Nephron progenitor cell (in vitro differentiated cells): ENCODE results near the gene EML3.

Experiments
- DNase-seq: peaks from one replicate; pipeline ENCODE4 v3.0.0; 2021
- H3K27ac Mint-ChIP-seq: 2 replicates; pipeline ENCODE4 v1.8.0; 2021; ENCODE audit warnings: mild to moderate bottlenecking, moderate library complexity, mixed read lengths
- H3K27me3 Mint-ChIP-seq: 2 replicates; pipeline ENCODE4 v1.8.0; 2021; ENCODE audit warnings: mild to moderate bottlenecking, low read depth, mixed read lengths; ENCODE audit not compliant: poor library complexity
- H3K36me3 Mint-ChIP-seq: 2 replicates; pipeline ENCODE4 v1.8.0; 2021; ENCODE audit warnings: low read depth, mixed read lengths
- H3K4me1 Mint-ChIP-seq: 2 replicates; pipeline ENCODE4 v1.8.0; 2021; ENCODE audit warnings: mixed read lengths
- H3K4me3 Mint-ChIP-seq: 2 replicates; pipeline ENCODE4 v1.8.0; 2021; ENCODE audit warnings: mild to moderate bottlenecking, moderate library complexity, mixed read lengths
- H3K9me3 Mint-ChIP-seq: 2 replicates; pipeline ENCODE4 v1.8.0; 2021; ENCODE audit warnings: mild to moderate bottlenecking, moderate library complexity, mixed read lengths
- TF ChIP-seq, protein P1 (sequence below): fragments of 200-600 bp; sonication (generic); IDR thresholded peaks from 2 replicates; pipeline ENCODE4 v1.5.0; 2021; ENCODE audit warnings: antibody characterized with exemption

EML3 gene

DNA sequence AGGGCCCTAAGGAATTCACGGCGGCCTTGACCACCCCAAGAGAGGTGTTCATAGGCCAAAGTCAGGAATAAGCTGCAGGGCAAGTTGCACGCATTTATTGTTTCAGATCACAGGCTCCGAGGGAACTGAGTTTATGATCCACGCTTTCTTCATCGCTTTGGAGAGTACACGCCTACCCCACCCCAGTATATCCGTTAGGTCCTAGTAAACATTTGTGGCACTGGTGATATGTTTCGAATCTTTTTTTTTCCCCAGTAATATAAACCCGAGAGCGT is 33.0 kb upstream of the EML3 start:
- H3K27ac Mint-ChIP-seq, result peak overlapping the region; percentile 99
- no peaks in the 10 kb centered on the region for H3K9me3 Mint-ChIP-seq
- peaks cover 29% of the 10 kb centered on the region for H3K36me3 Mint-ChIP-seq
- H3K27me3 Mint-ChIP-seq, result peaks cover 6% of the 10 kb centered on the region
- peaks cover 29% of the 10 kb centered on the region for H3K4me1 Mint-ChIP-seq
- no peak for DNase-seq
- TF ChIP-seq, protein P1, sequence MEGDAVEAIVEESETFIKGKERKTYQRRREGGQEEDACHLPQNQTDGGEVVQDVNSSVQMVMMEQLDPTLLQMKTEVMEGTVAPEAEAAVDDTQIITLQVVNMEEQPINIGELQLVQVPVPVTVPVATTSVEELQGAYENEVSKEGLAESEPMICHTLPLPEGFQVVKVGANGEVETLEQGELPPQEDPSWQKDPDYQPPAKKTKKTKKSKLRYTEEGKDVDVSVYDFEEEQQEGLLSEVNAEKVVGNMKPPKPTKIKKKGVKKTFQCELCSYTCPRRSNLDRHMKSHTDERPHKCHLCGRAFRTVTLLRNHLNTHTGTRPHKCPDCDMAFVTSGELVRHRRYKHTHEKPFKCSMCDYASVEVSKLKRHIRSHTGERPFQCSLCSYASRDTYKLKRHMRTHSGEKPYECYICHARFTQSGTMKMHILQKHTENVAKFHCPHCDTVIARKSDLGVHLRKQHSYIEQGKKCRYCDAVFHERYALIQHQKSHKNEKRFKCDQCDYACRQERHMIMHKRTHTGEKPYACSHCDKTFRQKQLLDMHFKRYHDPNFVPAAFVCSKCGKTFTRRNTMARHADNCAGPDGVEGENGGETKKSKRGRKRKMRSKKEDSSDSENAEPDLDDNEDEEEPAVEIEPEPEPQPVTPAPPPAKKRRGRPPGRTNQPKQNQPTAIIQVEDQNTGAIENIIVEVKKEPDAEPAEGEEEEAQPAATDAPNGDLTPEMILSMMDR, result no peak
- peak overlapping the region; percentile 99 for H3K4me3 Mint-ChIP-seq

DNA sequence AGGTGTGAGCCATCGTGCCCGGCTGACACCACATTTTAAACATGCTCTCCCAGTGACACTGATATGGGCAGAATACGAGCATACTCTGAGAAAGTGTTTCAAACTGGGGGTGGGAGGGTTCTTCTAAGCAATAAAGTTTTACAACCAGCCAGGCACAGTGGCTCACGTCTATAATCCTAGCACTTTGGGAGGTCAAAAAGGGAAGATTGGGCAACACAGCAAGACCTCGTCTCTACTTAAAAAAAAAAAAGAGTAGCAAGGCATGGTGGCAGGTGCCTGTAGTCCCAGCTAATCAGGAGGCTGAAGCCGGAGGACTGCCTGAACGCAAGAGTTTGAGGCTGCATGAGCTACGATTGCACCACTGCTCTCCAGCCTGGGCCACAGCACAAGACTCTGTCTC is 31.6 kb upstream of the EML3 start:
- peaks cover 35% of the 10 kb centered on the region for H3K4me1 Mint-ChIP-seq
- H3K36me3 Mint-ChIP-seq, result peaks cover 32% of the 10 kb centered on the region
- no peak for DNase-seq
- TF ChIP-seq, protein P1, result no peak
- peak overlapping the region; percentile 68 for H3K4me3 Mint-ChIP-seq
- H3K9me3 Mint-ChIP-seq, result no peaks in the 10 kb centered on the region
- peak overlapping the region; percentile 39 for H3K27ac Mint-ChIP-seq
- H3K27me3 Mint-ChIP-seq, result peaks cover 6% of the 10 kb centered on the region

DNA sequence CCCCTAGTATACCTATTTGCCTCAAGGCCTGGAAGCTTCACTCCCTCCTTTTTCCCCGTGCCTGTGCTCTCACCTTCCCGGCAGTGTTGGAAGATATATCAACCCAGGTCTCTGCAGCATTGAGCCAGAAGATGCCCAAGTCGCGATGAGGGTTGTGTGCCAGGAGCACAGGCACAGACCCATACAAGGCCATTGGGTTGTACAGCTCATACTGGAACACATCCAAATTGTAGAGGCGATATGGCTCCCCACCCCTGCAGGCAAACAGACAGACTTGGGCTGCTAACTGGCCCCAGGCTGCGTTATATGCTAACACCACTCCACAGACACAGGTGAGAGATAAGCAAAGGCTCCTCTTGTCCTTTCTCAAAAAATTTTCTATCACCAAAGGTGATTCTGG is 19.9 kb upstream of the EML3 start:
- TF ChIP-seq, protein P1, result no peak
- no peak for DNase-seq
- Mint-ChIP-seq H3K36me3 (peaks cover 81% of the 10 kb centered on the region), H3K9me3 (no peaks in the 10 kb centered on the region), H3K27me3 (peaks cover 4% of the 10 kb centered on the region), H3K27ac (peak overlapping the region; percentile 55), H3K4me1 (no peaks in the 10 kb centered on the region), H3K4me3 (no peak overlapping the region)

DNA sequence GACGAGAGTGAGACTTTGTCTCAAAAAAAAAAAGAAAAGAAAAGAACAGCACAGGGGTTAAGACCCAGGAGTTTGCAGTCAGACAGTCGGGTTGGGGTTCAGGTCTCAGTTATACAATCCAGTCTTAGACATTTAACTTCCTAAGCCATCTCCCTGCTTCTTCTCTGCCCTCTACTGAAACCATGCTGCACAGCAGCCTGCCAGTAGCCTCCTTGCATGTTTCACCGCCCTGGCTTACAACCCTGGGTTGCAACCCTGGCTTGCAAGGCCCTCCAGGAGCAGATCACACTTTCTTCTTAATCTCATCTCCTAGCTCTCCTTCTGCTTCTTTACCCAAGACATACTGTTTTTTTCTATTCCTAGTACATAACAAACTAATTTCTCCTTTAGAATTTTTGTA is 15.1 kb upstream of the EML3 start:
- Mint-ChIP-seq H3K4me1 (no peaks in the 10 kb centered on the region), H3K4me3 (no peak overlapping the region), H3K27ac (no peak overlapping the region), H3K27me3 (peaks cover 7% of the 10 kb centered on the region), H3K9me3 (no peaks in the 10 kb centered on the region), H3K36me3 (peaks cover 72% of the 10 kb centered on the region)
- DNase-seq, result no peak
- TF ChIP-seq, protein P1, result no peak

DNA sequence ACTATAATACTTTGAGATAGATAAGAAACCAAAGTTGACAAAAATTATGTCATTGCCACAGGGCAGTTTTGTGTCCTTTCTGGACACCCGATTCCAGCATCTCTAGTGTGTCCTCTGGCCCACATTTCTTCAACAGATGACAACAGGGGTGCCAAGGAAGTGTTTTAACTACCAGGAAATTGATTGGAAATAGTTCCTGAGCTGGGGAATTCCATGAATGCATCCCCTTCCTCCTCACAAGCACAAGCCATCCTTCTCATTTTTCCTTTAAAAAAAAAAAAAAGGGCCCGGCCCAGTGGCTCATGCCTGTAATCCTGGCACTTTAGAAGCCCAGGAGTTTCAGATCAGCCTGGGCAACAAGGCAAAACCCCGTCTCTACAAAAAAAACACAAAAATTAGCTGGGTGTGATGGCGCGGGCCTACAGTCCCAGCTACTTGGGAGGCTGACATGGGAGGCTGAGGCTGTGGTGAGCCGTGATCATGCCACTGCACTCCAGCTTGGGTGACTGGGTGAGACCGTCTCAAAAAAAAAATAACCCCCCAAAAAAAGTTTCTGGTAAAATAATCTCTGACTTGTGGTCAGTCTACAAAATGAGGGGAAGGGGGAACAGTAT is 10.0 kb upstream of the EML3 start:
- Mint-ChIP-seq H3K27ac (peak overlapping the region; percentile 91), H3K36me3 (peaks cover 32% of the 10 kb centered on the region), H3K9me3 (no peaks in the 10 kb centered on the region), H3K4me3 (peak overlapping the region; percentile 68), H3K27me3 (peaks cover 6% of the 10 kb centered on the region), H3K4me1 (peaks cover 27% of the 10 kb centered on the region)
- TF ChIP-seq, protein P1, result no peak
- no peak for DNase-seq
